Neural progenitor cell (in vitro differentiated cells): ENCODE results near the gene PHLDA2. TPM values are rescaled to one million over a fixed set of nuclear protein-coding genes. Genes with fewer than 3 reads are reported as not detected.

Source experiments
- DNase-seq: peaks from one replicate; pipeline ENCODE4 v3.0.0-alpha.2; 2016; ENCODE audit warnings: low spot score
- H2AFZ ChIP-seq: fragments of 200-600 bp; sonication (generic); replicated peaks from 2 replicates; pipeline ENCODE4 v1.6.1; 2016; ENCODE audit warnings: antibody characterized with exemption
- H3F3A ChIP-seq: fragments of 200-600 bp; sonication (generic); 2 replicates; pipeline ENCODE4 v1.6.1; 2016; ENCODE audit warnings: antibody characterized with exemption, low read depth
- H3K27ac ChIP-seq: fragments of 200-600 bp; sonication (generic); 2 replicates; pipeline ENCODE4 v1.5.1; 2016; ENCODE audit warnings: mild to moderate bottlenecking
- H3K27me3 ChIP-seq: fragments of 200-600 bp; sonication (generic); 2 replicates; pipeline ENCODE4 v1.6.1; 2016; ENCODE audit warnings: mild to moderate bottlenecking, moderate library complexity
- H3K36me3 ChIP-seq: fragments of 200-600 bp; sonication (generic); 2 replicates; pipeline ENCODE4 v1.5.1; 2016
- H3K4me1 ChIP-seq: fragments of 200-600 bp; sonication (generic); 2 replicates; pipeline ENCODE4 v1.6.1; 2016; ENCODE audit warnings: mixed run types
- H3K4me2 ChIP-seq: fragments of 200-600 bp; sonication (generic); 2 replicates; pipeline ENCODE4 v1.6.1; 2016
- H3K4me3 ChIP-seq: fragments of 200-600 bp; sonication (generic); 2 replicates; pipeline ENCODE4 v1.5.1; 2016
- H3K79me2 ChIP-seq: fragments of 200-600 bp; sonication (generic); 2 replicates; pipeline ENCODE4 v1.6.1; 2016; ENCODE audit warnings: low read depth
- H3K9ac ChIP-seq: fragments of 200-600 bp; sonication (generic); 2 replicates; pipeline ENCODE4 v1.6.1; 2016
- H3K9me3 ChIP-seq: fragments of 200-600 bp; sonication (generic); 2 replicates; pipeline ENCODE4 v1.5.1; 2016; ENCODE audit warnings: low read depth
- H4K20me1 ChIP-seq: fragments of 200-600 bp; sonication (generic); 2 replicates; pipeline ENCODE4 v1.6.1; 2016; ENCODE audit warnings: low read depth
- H3K27ac Mint-ChIP-seq: 3 replicates; pipeline ENCODE4 v1.8.0; 2021; ENCODE audit warnings: mixed read lengths
- H3K27me3 Mint-ChIP-seq: 2 replicates; pipeline ENCODE4 v1.8.0; 2022; ENCODE audit warnings: low read depth, mild to moderate bottlenecking, inconsistent platforms, moderate library complexity, mixed read lengths; ENCODE audit not compliant: insufficient read depth
- H3K36me3 Mint-ChIP-seq: 3 replicates; pipeline ENCODE4 v1.8.0; 2021; ENCODE audit warnings: mixed read lengths
- H3K4me1 Mint-ChIP-seq: 3 replicates; pipeline ENCODE4 v1.8.0; 2021; ENCODE audit warnings: mixed read lengths
- H3K4me3 Mint-ChIP-seq: 3 replicates; pipeline ENCODE4 v1.8.0; 2021; ENCODE audit warnings: mild to moderate bottlenecking, moderate library complexity, mixed read lengths
- H3K9me3 Mint-ChIP-seq: 3 replicates; pipeline ENCODE4 v1.8.0; 2020; ENCODE audit warnings: mixed read lengths
- CTCF ChIP-seq: fragments of 200-600 bp; sonication (generic); IDR thresholded peaks from 2 replicates; pipeline ENCODE4 v1.5.1; 2017; ENCODE audit warnings: antibody characterized with exemption, mild to moderate bottlenecking
- EZH2 ChIP-seq: fragments of 200-600 bp; sonication (generic); IDR thresholded peaks from 2 replicates; pipeline ENCODE4 v1.6.1; 2017; ENCODE audit warnings: antibody characterized with exemption, mild to moderate bottlenecking, moderate library complexity
- EZH2phosphoT487 ChIP-seq: fragments of 200-600 bp; sonication (generic); IDR thresholded peaks from 2 replicates; pipeline ENCODE4 v1.6.1; 2017; ENCODE audit warnings: antibody characterized with exemption
- total RNA-seq: library from RNA; depleted of rRNA; stranded (reverse); fragments of >200 nt; gene quantifications from 2 replicates; pipeline ENCODE4 v1.2.3, GENCODE V29; 2015; ENCODE audit warnings: low replicate concordance

PHLDA2 gene
- total RNA-seq, 1 donor from 2014 or later = not detected

- H3K36me3 ChIP-seq = no peaks in the 10 kb centered on the region
- peaks cover 9% of the 10 kb centered on the region for H3K4me1 Mint-ChIP-seq
- H3K4me1 ChIP-seq = no peaks in the 10 kb centered on the region
- no peaks in the 10 kb centered on the region for H3K9me3 Mint-ChIP-seq
- no peak overlapping the region for H3K9ac ChIP-seq
- H3K4me2 ChIP-seq = no peak overlapping the region
- TF ChIP-seq EZH2phosphoT487 (no peak), EZH2 (no peak), CTCF (no peak)
- H4K20me1 ChIP-seq = no peaks in the 10 kb centered on the region
- H3K36me3 Mint-ChIP-seq = no peaks in the 10 kb centered on the region
- no peaks in the 10 kb centered on the region for H3K27me3 ChIP-seq
- no peak overlapping the region for H3K27ac ChIP-seq
- no peaks in the 10 kb centered on the region for H3K9me3 ChIP-seq
- no peaks in the 10 kb centered on the region for H3F3A ChIP-seq
- peak overlapping the region; percentile 86 for H3K27ac Mint-ChIP-seq
- peaks cover 2% of the 10 kb centered on the region for H3K27me3 Mint-ChIP-seq
- H3K4me3 ChIP-seq = no peak overlapping the region
- no peaks in the 10 kb centered on the region for H3K79me2 ChIP-seq
- H2AFZ ChIP-seq = no peak overlapping the region
- no peak for DNase-seq
- H3K4me3 Mint-ChIP-seq = no peak overlapping the region
These were observed 16.2 kb downstream of the PHLDA2 start for GRCh38 chr11:2913019-2913431.

- Histone ChIP-seq H3K36me3 (no peaks in the 10 kb centered on the region), H3K4me1 (no peaks in the 10 kb centered on the region), H3K79me2 (no peaks in the 10 kb centered on the region), H2AFZ (no peak overlapping the region), H3K9me3 (no peaks in the 10 kb centered on the region), H3K27ac (no peak overlapping the region), H3K4me3 (no peak overlapping the region), H3F3A (no peaks in the 10 kb centered on the region), H4K20me1 (no peaks in the 10 kb centered on the region), H3K9ac (no peak overlapping the region), H3K4me2 (no peak overlapping the region), H3K27me3 (no peaks in the 10 kb centered on the region)
- no peak overlapping the region for H3K27ac Mint-ChIP-seq
- peaks cover 9% of the 10 kb centered on the region for H3K4me1 Mint-ChIP-seq
- H3K9me3 Mint-ChIP-seq = no peaks in the 10 kb centered on the region
- no peaks in the 10 kb centered on the region for H3K36me3 Mint-ChIP-seq
- no peak overlapping the region for H3K4me3 Mint-ChIP-seq
- no peak for TF ChIP-seq EZH2
- TF ChIP-seq CTCF = no peak
- no peak for TF ChIP-seq EZH2phosphoT487
- DNase-seq = no peak
- H3K27me3 Mint-ChIP-seq = peaks cover 2% of the 10 kb centered on the region
These were observed 16.7 kb downstream of the PHLDA2 start for GRCh38 chr11:2912498-2912897.

- H3K4me1 Mint-ChIP-seq = peaks cover 9% of the 10 kb centered on the region
These were observed 17.3 kb downstream of the PHLDA2 start for GRCh38 chr11:2911785-2912391.

More at GRCh38 chr11:2911785-2912391, 17.3 kb downstream of the PHLDA2 start:
- Histone ChIP-seq H3K4me2 (no peak overlapping the region), H2AFZ (no peak overlapping the region), H3K9me3 (no peaks in the 10 kb centered on the region), H3K27me3 (no peaks in the 10 kb centered on the region), H3K79me2 (no peaks in the 10 kb centered on the region), H3K9ac (no peak overlapping the region), H3K36me3 (no peaks in the 10 kb centered on the region), H3K27ac (no peak overlapping the region), H4K20me1 (no peaks in the 10 kb centered on the region), H3K4me1 (no peaks in the 10 kb centered on the region), H3F3A (no peaks in the 10 kb centered on the region), H3K4me3 (no peak overlapping the region)
- no peak overlapping the region for H3K27ac Mint-ChIP-seq
- no peak for TF ChIP-seq EZH2
- no peak for TF ChIP-seq EZH2phosphoT487
- no peak for TF ChIP-seq CTCF
- DNase-seq = no peak
- no peaks in the 10 kb centered on the region for H3K9me3 Mint-ChIP-seq
- peaks cover 2% of the 10 kb centered on the region for H3K27me3 Mint-ChIP-seq
- H3K4me3 Mint-ChIP-seq = peak overlapping the region; percentile 8
- H3K36me3 Mint-ChIP-seq = no peaks in the 10 kb centered on the region
